CD4-positive, alpha-beta T cell treated with Interleukin-1 beta for 1 hour (primary cell): Measurements from ENCODE around the gene UFL1.

Source experiments
- DNase-seq, 2 donors: peaks; one replicate each; pipeline ENCODE4 v3.0.0-alpha.2; 2020 to 2022

The UFL1 gene

GRCh38 chr6:96576221-96576620 lies 54.6 kb downstream of the UFL1 start:
- no peak for DNase-seq

- no peak for DNase-seq
Measured at GRCh38 chr6:96582021-96582420, 60.4 kb downstream of the UFL1 start.

- DNase-seq = no peak
Measured at GRCh38 chr6:96582436-96582835, 60.8 kb downstream of the UFL1 start.

- no peak for DNase-seq
Measured at GRCh38 chr6:96604420-96604819, 82.8 kb downstream of the UFL1 start.
